Measurements from ENCODE around the gene TRAPPC5.

GRCh38 chr19:7654401-7654800 lies 26.2 kb upstream of the TRAPPC5 start:
- no peak for TF ChIP-seq CTCF (IDR thresholded peaks at IDR 0.05; ENCODE audit: low read depth, low read length)
- no peak for TF ChIP-seq POLR2A (IDR thresholded peaks at IDR 0.05; ENCODE audit: extremely low read depth, insufficient read length)
- TF ChIP-seq MYC (IDR thresholded peaks at IDR 0.05; ENCODE audit: low read depth, low read length), result no peak
